ENCODE measurements around the gene KCNJ12.
"Not testable (repeated sequence)": the region's sequence is repeated elsewhere in the genome, so short reads cannot be mapped to it uniquely, and the experiment has no call there.

The KCNJ12 gene

GRCh38 chr17:21422311-21423189 is 46.4 kb downstream of the KCNJ12 start:
- not testable (repeated sequence) for H3K4me1 Mint-ChIP-seq; H3K27me3 Mint-ChIP-seq (ENCODE audit: low read depth); H3K27ac Mint-ChIP-seq; H3K9me3 Mint-ChIP-seq; H3K4me3 Mint-ChIP-seq; H3K36me3 Mint-ChIP-seq (ENCODE audit: low read depth)

GRCh38 chr17:21423190-21423493 is 47.0 kb downstream of the KCNJ12 start:
- not testable (repeated sequence) for H3K36me3 Mint-ChIP-seq (ENCODE audit: low read depth); H3K9me3 Mint-ChIP-seq; H3K4me3 Mint-ChIP-seq; H3K27me3 Mint-ChIP-seq (ENCODE audit: low read depth); H3K27ac Mint-ChIP-seq; H3K4me1 Mint-ChIP-seq

- not testable (repeated sequence) for H3K4me1 Mint-ChIP-seq
Measured at GRCh38 chr17:21424697-21425096, 48.5 kb downstream of the KCNJ12 start.

GRCh38 chr17:21425321-21425720 is 49.2 kb downstream of the KCNJ12 start:
- TF ChIP-seq CTCF (IDR thresholded peaks at IDR 0.05; ENCODE audit: unreplicated experiment in 3 of 3): no peak
- H3K4me3 Mint-ChIP-seq: no peak overlapping the region
- H3K36me3 Mint-ChIP-seq (ENCODE audit: low read depth): no peaks in the 10 kb centered on the region
- peaks cover 7% of the 10 kb centered on the region for H3K27me3 Mint-ChIP-seq (ENCODE audit: low read depth)
- H3K9me3 Mint-ChIP-seq: no peaks in the 10 kb centered on the region
- no peak overlapping the region for H3K27ac Mint-ChIP-seq
- no peaks in the 10 kb centered on the region for H3K4me1 Mint-ChIP-seq

More at GRCh38 chr17:21424697-21425096, 48.5 kb downstream of the KCNJ12 start:
- not testable (repeated sequence) for H3K4me3 Mint-ChIP-seq; H3K27ac Mint-ChIP-seq; H3K36me3 Mint-ChIP-seq (ENCODE audit: low read depth); H3K9me3 Mint-ChIP-seq; H3K27me3 Mint-ChIP-seq (ENCODE audit: low read depth)

- no peaks in the 10 kb centered on the region for H3K9me3 Mint-ChIP-seq
- H3K36me3 Mint-ChIP-seq (ENCODE audit: low read depth): no peaks in the 10 kb centered on the region
- peaks cover 7% of the 10 kb centered on the region for H3K27me3 Mint-ChIP-seq (ENCODE audit: low read depth)
- H3K4me3 Mint-ChIP-seq: no peak overlapping the region
- no peak for TF ChIP-seq CTCF (IDR thresholded peaks at IDR 0.05; ENCODE audit: unreplicated experiment in 3 of 3)
- H3K27ac Mint-ChIP-seq: no peak overlapping the region
- H3K4me1 Mint-ChIP-seq: no peaks in the 10 kb centered on the region
Measured at GRCh38 chr17:21425736-21426135, 49.6 kb downstream of the KCNJ12 start.

GRCh38 chr17:21426246-21426645 is 50.1 kb downstream of the KCNJ12 start:
- H3K4me3 Mint-ChIP-seq; H3K9me3 Mint-ChIP-seq; H3K4me1 Mint-ChIP-seq; H3K36me3 Mint-ChIP-seq (ENCODE audit: low read depth); H3K27ac Mint-ChIP-seq; H3K27me3 Mint-ChIP-seq (ENCODE audit: low read depth): not testable (repeated sequence)

- not testable (repeated sequence) for H3K27me3 Mint-ChIP-seq (ENCODE audit: low read depth); H3K27ac Mint-ChIP-seq; H3K9me3 Mint-ChIP-seq; H3K36me3 Mint-ChIP-seq (ENCODE audit: low read depth); H3K4me1 Mint-ChIP-seq; H3K4me3 Mint-ChIP-seq
Measured at GRCh38 chr17:21426876-21427275, 50.7 kb downstream of the KCNJ12 start.

- H3K4me1 Mint-ChIP-seq; H3K27me3 Mint-ChIP-seq (ENCODE audit: low read depth); H3K27ac Mint-ChIP-seq; H3K4me3 Mint-ChIP-seq; H3K9me3 Mint-ChIP-seq; H3K36me3 Mint-ChIP-seq (ENCODE audit: low read depth): not testable (repeated sequence)
Measured at GRCh38 chr17:21427727-21428126, 51.6 kb downstream of the KCNJ12 start.

GRCh38 chr17:21428752-21429424 is 52.7 kb downstream of the KCNJ12 start:
- H3K4me3 Mint-ChIP-seq; H3K27ac Mint-ChIP-seq; H3K27me3 Mint-ChIP-seq (ENCODE audit: low read depth); H3K36me3 Mint-ChIP-seq (ENCODE audit: low read depth); H3K9me3 Mint-ChIP-seq; H3K4me1 Mint-ChIP-seq: not testable (repeated sequence)

GRCh38 chr17:21429921-21430628 is 53.9 kb downstream of the KCNJ12 start:
- H3K4me3 Mint-ChIP-seq; H3K27me3 Mint-ChIP-seq (ENCODE audit: low read depth); H3K36me3 Mint-ChIP-seq (ENCODE audit: low read depth); H3K9me3 Mint-ChIP-seq; H3K27ac Mint-ChIP-seq; H3K4me1 Mint-ChIP-seq: not testable (repeated sequence)

- not testable (repeated sequence) for H3K4me3 Mint-ChIP-seq; H3K36me3 Mint-ChIP-seq (ENCODE audit: low read depth); H3K27ac Mint-ChIP-seq; H3K9me3 Mint-ChIP-seq; H3K4me1 Mint-ChIP-seq; H3K27me3 Mint-ChIP-seq (ENCODE audit: low read depth)
Measured at GRCh38 chr17:21433971-21434370, 57.8 kb downstream of the KCNJ12 start.

GRCh38 chr17:21434976-21435375 is 58.8 kb downstream of the KCNJ12 start:
- not testable (repeated sequence) for H3K27me3 Mint-ChIP-seq (ENCODE audit: low read depth); H3K9me3 Mint-ChIP-seq; H3K4me1 Mint-ChIP-seq; H3K36me3 Mint-ChIP-seq (ENCODE audit: low read depth); H3K27ac Mint-ChIP-seq; H3K4me3 Mint-ChIP-seq

- H3K36me3 Mint-ChIP-seq (ENCODE audit: low read depth); H3K9me3 Mint-ChIP-seq: not testable (repeated sequence)
Measured at GRCh38 chr17:21436481-21436880, 60.3 kb downstream of the KCNJ12 start.

More at GRCh38 chr17:21436481-21436880, 60.3 kb downstream of the KCNJ12 start:
- not testable (repeated sequence) for H3K27ac Mint-ChIP-seq; H3K4me1 Mint-ChIP-seq; H3K27me3 Mint-ChIP-seq (ENCODE audit: low read depth); H3K4me3 Mint-ChIP-seq
